PC-3 (cell line): ENCODE measurements around the gene STRADA.

Experiments used
- EZH2phosphoT487 ChIP-seq: fragments of 300-600 bp; sonication (generic); IDR thresholded peaks from 2 replicates; pipeline ENCODE4 v1.6.1; 2018; ENCODE audit warnings: mild to moderate bottlenecking, antibody characterized with exemption, low read length, borderline replicate concordance
- TF ChIP-seq, protein P1 (sequence below): fragments of 300-600 bp; sonication (generic); conservative IDR thresholded peaks from 2 replicates; pipeline ENCODE4 v1.5.1; 2017; ENCODE audit warnings: antibody characterized with exemption, low read depth, mild to moderate bottlenecking, low read length

DNA sequence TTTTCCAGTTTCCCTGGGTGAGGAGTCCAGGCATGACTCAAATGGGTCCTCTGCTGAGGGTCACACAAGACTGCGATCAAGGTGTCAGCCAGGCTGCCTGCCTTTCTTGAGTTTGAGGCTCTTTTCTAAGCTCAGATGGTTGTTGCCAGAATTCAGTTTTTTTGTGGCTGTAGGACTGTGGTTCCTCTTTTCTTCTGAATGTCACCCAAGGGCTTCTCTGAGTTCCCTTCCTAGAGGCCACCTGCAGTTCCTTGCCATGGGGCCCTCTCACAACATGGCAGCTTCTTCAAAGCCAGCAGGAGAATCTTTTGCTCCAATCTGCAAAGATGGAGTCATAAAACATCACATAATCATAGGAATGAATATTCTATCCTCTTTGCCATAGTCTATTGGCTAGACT is 59.2 kb downstream of the STRADA start:
- TF ChIP-seq, protein P1, sequence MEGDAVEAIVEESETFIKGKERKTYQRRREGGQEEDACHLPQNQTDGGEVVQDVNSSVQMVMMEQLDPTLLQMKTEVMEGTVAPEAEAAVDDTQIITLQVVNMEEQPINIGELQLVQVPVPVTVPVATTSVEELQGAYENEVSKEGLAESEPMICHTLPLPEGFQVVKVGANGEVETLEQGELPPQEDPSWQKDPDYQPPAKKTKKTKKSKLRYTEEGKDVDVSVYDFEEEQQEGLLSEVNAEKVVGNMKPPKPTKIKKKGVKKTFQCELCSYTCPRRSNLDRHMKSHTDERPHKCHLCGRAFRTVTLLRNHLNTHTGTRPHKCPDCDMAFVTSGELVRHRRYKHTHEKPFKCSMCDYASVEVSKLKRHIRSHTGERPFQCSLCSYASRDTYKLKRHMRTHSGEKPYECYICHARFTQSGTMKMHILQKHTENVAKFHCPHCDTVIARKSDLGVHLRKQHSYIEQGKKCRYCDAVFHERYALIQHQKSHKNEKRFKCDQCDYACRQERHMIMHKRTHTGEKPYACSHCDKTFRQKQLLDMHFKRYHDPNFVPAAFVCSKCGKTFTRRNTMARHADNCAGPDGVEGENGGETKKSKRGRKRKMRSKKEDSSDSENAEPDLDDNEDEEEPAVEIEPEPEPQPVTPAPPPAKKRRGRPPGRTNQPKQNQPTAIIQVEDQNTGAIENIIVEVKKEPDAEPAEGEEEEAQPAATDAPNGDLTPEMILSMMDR: no peak
- no peak for TF ChIP-seq EZH2phosphoT487
